HepG2 (cell line): ENCODE data around the gene FCGR3A. TPM values are rescaled to one million over a fixed set of nuclear protein-coding genes. Genes with fewer than 3 reads are reported as not detected.

Experiments
- CAMTA2 ChIP-seq: sonication (generic); formaldehyde crosslinking; IDR thresholded peaks from 2 replicates; pipeline ENCODE4 v1.4.0; 2020; ENCODE audit warnings: mild to moderate bottlenecking, missing genetic modification reagents, borderline replicate concordance
- HNRNPL ChIP-seq: fragments of 200-400 bp; formaldehyde crosslinking; IDR thresholded peaks from 2 replicates; pipeline ENCODE4 v1.6.1; 2017; ENCODE audit warnings: mild to moderate bottlenecking, low read depth, low read length
- SOX6 ChIP-seq, 2 experiments: fragments of 450-650 bp in 1 of 2; sonication (generic) in 1 of 2; formaldehyde crosslinking in 1 of 2; IDR thresholded peaks; 2 replicates each; pipeline versions ENCODE4 v1.4.0 to v1.6.1; 2017 to 2020; ENCODE audit warnings: antibody characterized with exemption in 1 of 2, mild to moderate bottlenecking in 1 of 2, missing genetic modification reagents in 1 of 2
- ZNF143 ChIP-seq: sonication (generic); formaldehyde crosslinking; IDR thresholded peaks from 2 replicates; pipeline ENCODE4 v1.4.0; 2020; ENCODE audit warnings: missing genetic modification reagents
- ZNF660 ChIP-seq: sonication (generic); formaldehyde crosslinking; IDR thresholded peaks from 2 replicates; pipeline ENCODE4 v1.5.1; 2020; ENCODE audit warnings: mild to moderate bottlenecking, low read depth, missing genetic modification reagents, borderline replicate concordance
- ZNF7 ChIP-seq: IDR thresholded peaks from 2 replicates; pipeline ENCODE4 v1.6.1; 2016; ENCODE audit warnings: missing biosample characterization, missing genetic modification reagents
- ZNF800 ChIP-seq: sonication (generic); formaldehyde crosslinking; IDR thresholded peaks from 2 replicates; pipeline ENCODE4 v1.4.0; 2020; ENCODE audit warnings: missing genetic modification reagents
- polyA plus RNA-seq, 8 experiments: library from polyadenylated mRNA; depleted of rRNA in 3 of 8; stranded (reverse) in 7 of 8; unstranded in 1 of 8; fragments of >200 nt; fragmentation: Illumina TruSeq in 4 of 8; extraction: Trizol in 4 of 8; gene quantifications; 2 replicates each; pipeline versions ENCODE4 v1.2.1 to v1.2.3, GENCODE V29; 2011 to 2016; ENCODE audit warnings: low read depth in 4 of 8, missing spikeins in 1 of 8, mixed read lengths in 1 of 8; ENCODE audit not compliant: insufficient read depth in 1 of 8
- total RNA-seq, 5 experiments: library from RNA; depleted of rRNA; stranded (reverse); fragments of >200 nt; fragmentation: Illumina TruSeq; extraction: Trizol; gene quantifications; 2 replicates each; pipeline ENCODE4 v1.2.3, GENCODE V29; 2016; ENCODE audit warnings: low read depth in 1 of 5
- TF ChIP-seq, protein P1 (sequence below), 2 experiments: sonication (generic) in 1 of 2; formaldehyde crosslinking in 1 of 2; IDR thresholded peaks; 2 replicates each; pipeline versions ENCODE4 v1.6.1 to v1.9.0; 2014 to 2022; ENCODE audit warnings: antibody characterized with exemption in 1 of 2, borderline replicate concordance in 1 of 2, inconsistent platforms in 1 of 2, low read depth in 1 of 2, missing genetic modification reagents in 1 of 2

Gene FCGR3A
- total and polyA plus RNA-seq, 2 of the 13 experiments (the other 11 are each of a cell fraction or from before 2014, with no cell fraction given), result not detected

- TF ChIP-seq ZNF7 (CRISPR knock-in tag), result no peak
- no peak for TF ChIP-seq ZNF800 (CRISPR knock-in tag)
- no peak for TF ChIP-seq CAMTA2
- no peak for TF ChIP-seq ZNF660
- no peak for TF ChIP-seq ZNF143 (CRISPR knock-in tag)
- TF ChIP-seq HNRNPL, result no peak
- TF ChIP-seq, protein P1, sequence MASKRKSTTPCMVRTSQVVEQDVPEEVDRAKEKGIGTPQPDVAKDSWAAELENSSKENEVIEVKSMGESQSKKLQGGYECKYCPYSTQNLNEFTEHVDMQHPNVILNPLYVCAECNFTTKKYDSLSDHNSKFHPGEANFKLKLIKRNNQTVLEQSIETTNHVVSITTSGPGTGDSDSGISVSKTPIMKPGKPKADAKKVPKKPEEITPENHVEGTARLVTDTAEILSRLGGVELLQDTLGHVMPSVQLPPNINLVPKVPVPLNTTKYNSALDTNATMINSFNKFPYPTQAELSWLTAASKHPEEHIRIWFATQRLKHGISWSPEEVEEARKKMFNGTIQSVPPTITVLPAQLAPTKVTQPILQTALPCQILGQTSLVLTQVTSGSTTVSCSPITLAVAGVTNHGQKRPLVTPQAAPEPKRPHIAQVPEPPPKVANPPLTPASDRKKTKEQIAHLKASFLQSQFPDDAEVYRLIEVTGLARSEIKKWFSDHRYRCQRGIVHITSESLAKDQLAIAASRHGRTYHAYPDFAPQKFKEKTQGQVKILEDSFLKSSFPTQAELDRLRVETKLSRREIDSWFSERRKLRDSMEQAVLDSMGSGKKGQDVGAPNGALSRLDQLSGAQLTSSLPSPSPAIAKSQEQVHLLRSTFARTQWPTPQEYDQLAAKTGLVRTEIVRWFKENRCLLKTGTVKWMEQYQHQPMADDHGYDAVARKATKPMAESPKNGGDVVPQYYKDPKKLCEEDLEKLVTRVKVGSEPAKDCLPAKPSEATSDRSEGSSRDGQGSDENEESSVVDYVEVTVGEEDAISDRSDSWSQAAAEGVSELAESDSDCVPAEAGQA (IDR thresholded peaks at IDR 0.05; ENCODE audit: low read depth), result no peak
- TF ChIP-seq, protein P1 (CRISPR knock-in tag; IDR thresholded peaks at IDR 0.05; ENCODE audit: borderline replicate concordance), result no peak
- no peak for TF ChIP-seq SOX6 (IDR thresholded peaks at IDR 0.05)
- no peak for TF ChIP-seq SOX6 (CRISPR knock-in tag; IDR thresholded peaks at IDR 0.05)
These were observed 50.2 kb downstream of the FCGR3A start (continued) for GRCh38 chr1:161499099-161500039.
